ENCODE results near the gene DUSP28.

Gene DUSP28

GRCh38 chr2:240579071-240579762 lies 19.1 kb downstream of the DUSP28 start:
- Histone ChIP-seq H2AFZ (ENCODE audit: low read depth) (no peak overlapping the region), H3K4me2 (peak overlapping the region; percentile 64), H4K20me1 (ENCODE audit: insufficient read depth) (no peaks in the 10 kb centered on the region), H3K27me3 (ENCODE audit: insufficient read depth, low read depth) (no peaks in the 10 kb centered on the region), H3K4me3 (IDR thresholded peaks at IDR 0.05; ENCODE audit: insufficient read depth, low read depth, low read length) (no peak overlapping the region), H3K79me2 (ENCODE audit: insufficient read depth, low read depth) (peaks cover 27% of the 10 kb centered on the region; the same call in 1 of the 2 replicates), H3K27ac (peak overlapping the region; percentile 97), H3K4me1 (ENCODE audit: low read depth, poor library complexity, severe bottlenecking) (peaks cover 82% of the 10 kb centered on the region), H3K9ac (peak overlapping the region; percentile 65), H3K36me3 (ENCODE audit: insufficient read depth) (no peaks in the 10 kb centered on the region)
- no peak for TF ChIP-seq CTCF (conservative IDR thresholded peaks at IDR 0.05; ENCODE audit: low read depth, low read length)

- Histone ChIP-seq H3K4me2 (peak overlapping the region; percentile 64), H3K9ac (peak overlapping the region; percentile 65; the same call in 1 of the 2 replicates)
Measured at GRCh38 chr2:240579771-240580614, 19.8 kb downstream of the DUSP28 start.

GRCh38 chr2:240581811-240582210 lies 21.7 kb downstream of the DUSP28 start:
- TF ChIP-seq CTCF (conservative IDR thresholded peaks at IDR 0.05; ENCODE audit: low read depth, low read length), result no peak
- peaks cover 82% of the 10 kb centered on the region for H3K4me1 ChIP-seq (ENCODE audit: low read depth, poor library complexity, severe bottlenecking)
- H3K27me3 ChIP-seq (ENCODE audit: insufficient read depth, low read depth), result no peaks in the 10 kb centered on the region
- no peak overlapping the region for H3K9ac ChIP-seq
- no peaks in the 10 kb centered on the region for H3K36me3 ChIP-seq (ENCODE audit: insufficient read depth)
- no peak overlapping the region for H3K27ac ChIP-seq
- no peak overlapping the region for H3K4me3 ChIP-seq (IDR thresholded peaks at IDR 0.05; ENCODE audit: insufficient read depth, low read depth, low read length)
- no peak overlapping the region for H2AFZ ChIP-seq (ENCODE audit: low read depth)
- no peaks in the 10 kb centered on the region for H4K20me1 ChIP-seq (ENCODE audit: insufficient read depth)
- H3K4me2 ChIP-seq, result no peak overlapping the region
- peaks cover 27% of the 10 kb centered on the region; the same call in 1 of the 2 replicates for H3K79me2 ChIP-seq (ENCODE audit: insufficient read depth, low read depth)

More at GRCh38 chr2:240579771-240580614, 19.8 kb downstream of the DUSP28 start:
- H2AFZ ChIP-seq (ENCODE audit: low read depth), result no peak overlapping the region
- peak; percentile 76 for TF ChIP-seq CTCF (conservative IDR thresholded peaks at IDR 0.05; ENCODE audit: low read depth, low read length)
- H3K79me2 ChIP-seq (ENCODE audit: insufficient read depth, low read depth), result peaks cover 27% of the 10 kb centered on the region; the same call in 1 of the 2 replicates
- no peaks in the 10 kb centered on the region for H3K36me3 ChIP-seq (ENCODE audit: insufficient read depth)
- H3K27me3 ChIP-seq (ENCODE audit: insufficient read depth, low read depth), result no peaks in the 10 kb centered on the region
- H3K4me1 ChIP-seq (ENCODE audit: low read depth, poor library complexity, severe bottlenecking), result peaks cover 88% of the 10 kb centered on the region
- no peak overlapping the region for H3K4me3 ChIP-seq (IDR thresholded peaks at IDR 0.05; ENCODE audit: insufficient read depth, low read depth, low read length)
- H3K27ac ChIP-seq, result peak overlapping the region; percentile 97
- no peaks in the 10 kb centered on the region for H4K20me1 ChIP-seq (ENCODE audit: insufficient read depth)

GRCh38 chr2:240582781-240583180 lies 22.6 kb downstream of the DUSP28 start:
- Histone ChIP-seq H3K27me3 (ENCODE audit: insufficient read depth, low read depth) (no peaks in the 10 kb centered on the region), H3K9ac (no peak overlapping the region), H3K36me3 (ENCODE audit: insufficient read depth) (no peaks in the 10 kb centered on the region), H3K27ac (no peak overlapping the region), H2AFZ (ENCODE audit: low read depth) (no peak overlapping the region), H3K4me2 (peak overlapping the region; percentile 70; the same call in 1 of the 2 replicates), H3K4me3 (IDR thresholded peaks at IDR 0.05; ENCODE audit: insufficient read depth, low read depth, low read length) (no peak overlapping the region), H4K20me1 (ENCODE audit: insufficient read depth) (no peaks in the 10 kb centered on the region), H3K4me1 (ENCODE audit: low read depth, poor library complexity, severe bottlenecking) (peaks cover 72% of the 10 kb centered on the region), H3K79me2 (ENCODE audit: insufficient read depth, low read depth) (peaks cover 31% of the 10 kb centered on the region)
- no peak for TF ChIP-seq CTCF (conservative IDR thresholded peaks at IDR 0.05; ENCODE audit: low read depth, low read length)
